Myocyte (in vitro differentiated cells): ENCODE results near the gene PHAX. TPM values are rescaled to one million over a fixed set of nuclear protein-coding genes. Genes with fewer than 3 reads are reported as not detected.
"Not testable (repeated sequence)": the region's sequence is repeated elsewhere in the genome, so short reads cannot be mapped to it uniquely, and the experiment has no call there.

Experiments used
- DNase-seq: peaks from one replicate; pipeline ENCODE4 v3.0.0-alpha.2; 2012; ENCODE audit warnings: low read depth
- total RNA-seq: library from RNA; depleted of rRNA; stranded (reverse); fragments of >200 nt; gene quantifications from 2 replicates; pipeline ENCODE4 v1.2.3, GENCODE V29; 2014

The PHAX gene
- total RNA-seq, 1 donor from 2014 or later = 40.5 TPM

GRCh38 chr5:126656401-126657007 lies 55.8 kb downstream of the PHAX start:
- peak; percentile 59 for DNase-seq

- no peak for DNase-seq
Observed at GRCh38 chr5:126658561-126658960, 57.8 kb downstream of the PHAX start.

GRCh38 chr5:126659805-126660482 lies 59.2 kb downstream of the PHAX start:
- DNase-seq = no peak

DNA sequence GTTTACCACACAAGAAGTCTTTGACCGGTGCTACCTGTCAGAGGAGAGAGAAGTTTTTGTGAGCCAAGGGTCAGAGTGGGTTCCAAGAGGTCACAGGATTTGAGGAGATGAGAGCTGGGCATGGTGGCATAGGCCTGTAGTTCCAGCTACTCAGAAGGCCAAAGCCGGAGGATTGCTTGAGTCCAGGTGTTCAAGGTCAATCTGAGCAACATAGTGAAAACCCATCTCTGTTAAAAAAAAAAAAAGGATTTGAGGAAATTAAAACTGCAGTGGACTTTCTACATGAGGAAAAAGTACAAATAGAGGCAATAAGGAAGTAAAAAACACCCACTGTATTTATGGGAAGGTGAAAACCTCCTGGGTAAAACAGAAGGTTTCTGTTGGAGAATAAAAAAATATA lies 63.8 kb downstream of the PHAX start:
- no peak for DNase-seq

GRCh38 chr5:126670109-126670508 lies 69.4 kb downstream of the PHAX start:
- DNase-seq = not testable (repeated sequence)

- peak; percentile 64 for DNase-seq
Observed at GRCh38 chr5:126671681-126672080, 70.9 kb downstream of the PHAX start.

GRCh38 chr5:126673477-126673876 lies 72.7 kb downstream of the PHAX start:
- DNase-seq = no peak

DNA sequence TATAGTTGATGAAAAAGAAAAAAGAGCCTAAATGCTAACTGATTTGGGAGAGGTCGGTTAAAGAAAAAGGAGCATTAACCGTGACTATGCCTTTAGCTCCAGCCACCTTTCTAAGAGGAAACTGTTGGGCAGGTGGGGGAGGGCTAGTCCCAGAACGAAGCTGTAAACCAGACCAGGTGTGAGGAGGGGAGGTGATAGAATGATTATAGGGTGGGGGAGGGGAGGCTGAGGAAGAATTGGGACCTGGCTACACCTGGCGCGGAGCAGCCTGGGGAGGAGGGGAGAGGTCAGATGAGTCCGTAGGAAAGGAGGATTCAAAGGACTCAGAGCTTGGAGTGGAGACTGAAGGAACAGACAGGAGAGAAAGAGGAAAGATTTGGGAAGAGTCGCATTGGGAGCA lies 73.4 kb downstream of the PHAX start:
- DNase-seq = no peak

DNA sequence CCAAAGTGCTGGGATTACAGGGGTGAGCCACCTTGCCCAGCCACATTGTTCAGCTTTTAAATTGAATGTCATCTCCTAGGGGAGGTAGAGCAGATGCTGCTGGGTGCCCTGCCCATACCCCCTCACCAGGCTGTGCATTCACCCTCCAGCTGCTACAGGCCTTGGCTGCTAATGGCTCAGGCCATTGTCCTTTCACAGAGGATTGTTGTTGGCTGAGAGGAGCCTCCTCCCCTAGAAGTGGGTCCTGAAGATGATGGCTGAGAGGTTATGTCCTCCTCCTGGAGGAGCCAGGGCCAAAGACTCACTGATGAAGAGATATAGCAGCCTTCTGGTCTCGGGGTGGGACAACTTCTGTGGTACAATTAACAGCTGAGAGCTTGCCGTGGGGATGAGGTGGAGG lies 74.6 kb downstream of the PHAX start:
- no peak for DNase-seq

DNA sequence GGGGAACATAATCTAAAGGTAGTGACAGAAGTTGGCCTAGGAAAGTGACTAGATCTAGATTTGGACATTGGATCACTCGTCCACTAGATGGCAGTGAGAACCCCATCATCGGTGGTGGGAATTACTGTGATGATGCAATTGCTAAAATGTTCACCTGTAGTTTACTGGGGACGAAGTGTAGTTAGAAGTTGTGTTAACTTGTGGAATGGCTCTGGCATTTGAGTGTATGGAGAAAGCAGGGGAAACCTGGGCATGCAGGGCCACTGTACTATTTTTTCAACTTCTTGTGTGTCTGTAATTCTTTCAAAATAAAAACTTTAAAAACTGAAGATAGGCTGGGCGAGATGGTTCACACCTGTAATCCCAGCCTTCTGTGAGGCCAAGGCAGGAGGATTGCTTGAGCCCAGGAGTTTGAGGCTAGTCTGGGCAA lies 75.5 kb downstream of the PHAX start:
- DNase-seq = peak; percentile 68

Other genes with a start within 250 kb of the PHAX start
- gene GRAMD2B, start 177.5 kb upstream of the PHAX start, total RNA-seq = 94.9 and 148 TPM in 2 replicates
- gene ALDH7A1, start 5.7 kb upstream of the PHAX start, total RNA-seq = 19.0 and 22.1 TPM in 2 replicates
- gene LMNB1, start 176.2 kb downstream of the PHAX start, total RNA-seq = 3.1 and 4.6 TPM in 2 replicates